ENCODE data around the gene EIF4G3. TPM values are rescaled to one million over a fixed set of nuclear protein-coding genes. Genes with fewer than 3 reads are reported as not detected.
"Not testable (repeated sequence)": the region's sequence is repeated elsewhere in the genome, so short reads cannot be mapped to it uniquely, and the experiment has no call there.

Gene EIF4G3
- polyA plus RNA-seq, 3 donors = 5.1 to 34.2 (median 5.8) TPM

- Histone ChIP-seq H3K4me1 (ENCODE audit: control insufficient read depth in 1 of 2, insufficient read depth in 2 of 2, low read length in 2 of 2) (peaks cover 18 to 19% of the 10 kb centered on the region in 2 donors), H3K36me3 (replicated peaks in 1 of 2; ENCODE audit: control insufficient read depth in 1 of 2, insufficient read depth in 2 of 2, low read length in 2 of 2) (peaks cover 12 to 38% of the 10 kb centered on the region in 2 donors), H4K20me1 (ENCODE audit: insufficient read depth, low read length) (peaks cover 41% of the 10 kb centered on the region), H3K79me2 (ENCODE audit: insufficient read depth, low read length) (peaks cover 64% of the 10 kb centered on the region)
- H3K27ac ChIP-seq (ENCODE audit: low read depth in 1 of 2, low read length in 2 of 2); DNase-seq; H3K9me3 Mint-ChIP-seq; H2AFZ ChIP-seq (ENCODE audit: insufficient read depth, low read depth, low read length, poor library complexity, severe bottlenecking); intact Hi-C loops (cut with micrococcal nuclease); H3K9me3 ChIP-seq (replicated peaks in 1 of 2; ENCODE audit: control insufficient read depth in 1 of 2, insufficient read depth in 1 of 2, low read length in 2 of 2); H3K27me3 ChIP-seq (ENCODE audit: control insufficient read depth in 2 of 2, insufficient read depth in 2 of 2, low read length in 2 of 2); H3K27ac Mint-ChIP-seq; H3K4me3 Mint-ChIP-seq; H3K9ac ChIP-seq (ENCODE audit: insufficient read depth, low read length, poor library complexity, severe bottlenecking); H3K4me3 ChIP-seq (replicated peaks in 1 of 3; ENCODE audit: low read depth in 2 of 3, low read length in 3 of 3); H3K27me3 Mint-ChIP-seq (ENCODE audit: low read depth in 3 of 3); H3K4me2 ChIP-seq (replicated peaks; ENCODE audit: extremely low read depth, low read length, poor library complexity, severe bottlenecking): not testable (repeated sequence)
- Mint-ChIP-seq H3K4me1 (peaks cover 18% of the 10 kb centered on the region), H3K36me3 (peaks cover 37 to 55% of the 10 kb centered on the region in 2 donors)
- no CpG with 5 or more reads among the region's 4 CpGs for WGBS (ENCODE audit: insufficient coverage)
Measured at GRCh38 chr1:21170837-21171236, 5.9 kb downstream of the EIF4G3 start.

DNA sequence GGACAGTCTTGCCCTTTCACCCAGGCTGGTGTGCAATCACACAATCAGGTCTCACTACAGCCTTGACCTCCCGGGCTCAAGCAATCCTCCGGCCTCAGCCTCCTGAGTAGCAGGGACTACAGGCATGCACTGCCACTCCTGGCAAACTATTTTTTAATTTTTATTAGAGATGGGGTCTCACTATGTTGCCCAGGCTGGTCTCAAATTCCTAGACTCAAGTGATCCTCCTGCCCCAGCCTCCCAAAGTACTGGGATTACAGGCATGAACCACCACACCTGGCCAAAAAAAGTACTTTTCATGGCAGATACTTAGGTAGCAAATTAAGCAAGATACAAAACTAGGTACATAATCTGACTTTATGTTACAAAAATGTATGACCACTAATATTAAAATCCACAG is 8.3 kb downstream of the EIF4G3 start:
- Histone ChIP-seq H3K79me2 (ENCODE audit: insufficient read depth, low read length) (peaks cover 66% of the 10 kb centered on the region), H3K36me3 (replicated peaks in 1 of 2; ENCODE audit: control insufficient read depth in 1 of 2, insufficient read depth in 2 of 2, low read length in 2 of 2) (peaks cover 20 to 48% of the 10 kb centered on the region in 2 donors), H3K9me3 (replicated peaks in 1 of 2; ENCODE audit: control insufficient read depth in 1 of 2, insufficient read depth in 1 of 2, low read length in 2 of 2) (no peaks in the 10 kb centered on the region), H2AFZ (ENCODE audit: insufficient read depth, low read depth, low read length, poor library complexity, severe bottlenecking) (no peak overlapping the region), H3K4me3 (replicated peaks in 1 of 3; ENCODE audit: low read depth in 2 of 3, low read length in 3 of 3) (no peak overlapping the region), H3K27ac (ENCODE audit: low read depth in 1 of 2, low read length in 2 of 2) (no peak overlapping the region), H3K9ac (ENCODE audit: insufficient read depth, low read length, poor library complexity, severe bottlenecking) (no peak overlapping the region), H3K4me1 (ENCODE audit: control insufficient read depth in 1 of 2, insufficient read depth in 2 of 2, low read length in 2 of 2) (peaks cover 8 to 10% of the 10 kb centered on the region in 2 donors), H3K4me2 (replicated peaks; ENCODE audit: extremely low read depth, low read length, poor library complexity, severe bottlenecking) (no peak overlapping the region), H4K20me1 (ENCODE audit: insufficient read depth, low read length) (peaks cover 55% of the 10 kb centered on the region), H3K27me3 (ENCODE audit: control insufficient read depth in 2 of 2, insufficient read depth in 2 of 2, low read length in 2 of 2) (no peaks in the 10 kb centered on the region)
- intact Hi-C loops (cut with micrococcal nuclease) = loop anchor here in 1 of 2 donors (5.0 kb wide), 2 partner anchors 46 to 66 kb away; no protein-coding TSS in a partner anchor
- H3K4me3 Mint-ChIP-seq = no peak overlapping the region
- no CpG with 5 or more reads among the region's 2 CpGs for WGBS (ENCODE audit: insufficient coverage)
- TF ChIP-seq, protein P1, sequence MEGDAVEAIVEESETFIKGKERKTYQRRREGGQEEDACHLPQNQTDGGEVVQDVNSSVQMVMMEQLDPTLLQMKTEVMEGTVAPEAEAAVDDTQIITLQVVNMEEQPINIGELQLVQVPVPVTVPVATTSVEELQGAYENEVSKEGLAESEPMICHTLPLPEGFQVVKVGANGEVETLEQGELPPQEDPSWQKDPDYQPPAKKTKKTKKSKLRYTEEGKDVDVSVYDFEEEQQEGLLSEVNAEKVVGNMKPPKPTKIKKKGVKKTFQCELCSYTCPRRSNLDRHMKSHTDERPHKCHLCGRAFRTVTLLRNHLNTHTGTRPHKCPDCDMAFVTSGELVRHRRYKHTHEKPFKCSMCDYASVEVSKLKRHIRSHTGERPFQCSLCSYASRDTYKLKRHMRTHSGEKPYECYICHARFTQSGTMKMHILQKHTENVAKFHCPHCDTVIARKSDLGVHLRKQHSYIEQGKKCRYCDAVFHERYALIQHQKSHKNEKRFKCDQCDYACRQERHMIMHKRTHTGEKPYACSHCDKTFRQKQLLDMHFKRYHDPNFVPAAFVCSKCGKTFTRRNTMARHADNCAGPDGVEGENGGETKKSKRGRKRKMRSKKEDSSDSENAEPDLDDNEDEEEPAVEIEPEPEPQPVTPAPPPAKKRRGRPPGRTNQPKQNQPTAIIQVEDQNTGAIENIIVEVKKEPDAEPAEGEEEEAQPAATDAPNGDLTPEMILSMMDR (IDR thresholded peaks at IDR 0.05) = no peak
- no peak for DNase-seq
- no peaks in the 10 kb centered on the region for H3K27me3 Mint-ChIP-seq (ENCODE audit: low read depth in 3 of 3)
- no peaks in the 10 kb centered on the region for H3K9me3 Mint-ChIP-seq
- peaks cover 14% of the 10 kb centered on the region for H3K4me1 Mint-ChIP-seq
- H3K27ac Mint-ChIP-seq = no peak overlapping the region
- peaks cover 36 to 65% of the 10 kb centered on the region in 2 donors for H3K36me3 Mint-ChIP-seq
